GM15510 (cell line): ENCODE results near the gene GKN1.

Experiments used
- POLR2A ChIP-seq: IDR thresholded peaks from 3 replicates; pipeline ENCODE4 v1.6.1; 2011; ENCODE audit warnings: borderline replicate concordance; ENCODE audit not compliant: insufficient read length; ENCODE audit errors: extremely low read depth

The GKN1 gene

GRCh38 chr2:68974251-68974650, at the start of gene GKN1:
GKN1 (plus strand) TSS chr2:68974636; CDS start chr2:68974678, 42 bp downstream.
- no peak for TF ChIP-seq POLR2A

GRCh38 chr2:68925295-68925896, 49.0 kb upstream of the GKN1 start:
- no peak for TF ChIP-seq POLR2A

- TF ChIP-seq POLR2A, result no peak
Observed at GRCh38 chr2:68926796-68927195, 47.6 kb upstream of the GKN1 start.

GRCh38 chr2:68931149-68931711, 43.2 kb upstream of the GKN1 start:
- TF ChIP-seq POLR2A, result no peak

GRCh38 chr2:68931799-68932198, 42.6 kb upstream of the GKN1 start:
- TF ChIP-seq POLR2A, result no peak

- TF ChIP-seq POLR2A, result no peak
Observed at GRCh38 chr2:68932402-68932801, 42.0 kb upstream of the GKN1 start.

GRCh38 chr2:68934021-68934420, 40.4 kb upstream of the GKN1 start:
- no peak for TF ChIP-seq POLR2A

GRCh38 chr2:68935471-68935870, 39.0 kb upstream of the GKN1 start:
- TF ChIP-seq POLR2A, result no peak

- TF ChIP-seq POLR2A, result no peak
Observed at GRCh38 chr2:68936427-68936826, 38.0 kb upstream of the GKN1 start.

- TF ChIP-seq POLR2A, result no peak
Observed at GRCh38 chr2:68936889-68937288, 37.5 kb upstream of the GKN1 start.

- no peak for TF ChIP-seq POLR2A
Observed at GRCh38 chr2:68937346-68938055, 36.9 kb upstream of the GKN1 start.

- no peak for TF ChIP-seq POLR2A
Observed at GRCh38 chr2:68938938-68939337, 35.5 kb upstream of the GKN1 start.

- TF ChIP-seq POLR2A, result no peak
Observed at GRCh38 chr2:68939962-68940361, 34.5 kb upstream of the GKN1 start.

GRCh38 chr2:68940369-68940768, 34.1 kb upstream of the GKN1 start:
- no peak for TF ChIP-seq POLR2A

GRCh38 chr2:68942827-68943226, 31.6 kb upstream of the GKN1 start:
- TF ChIP-seq POLR2A, result no peak

GRCh38 chr2:68943581-68944568, 30.6 kb upstream of the GKN1 start:
- no peak for TF ChIP-seq POLR2A

GRCh38 chr2:68946117-68946516, 28.3 kb upstream of the GKN1 start:
- no peak for TF ChIP-seq POLR2A
